GM12878 (cell line): ENCODE data around the gene TOR1A. TPM values are rescaled to one million over a fixed set of nuclear protein-coding genes. Genes with fewer than 3 reads are reported as not detected.

Source experiments
- ATAC-seq: fragments of 200-7000 bp; cut with Tn5 transposase; 3 replicates; pipeline ENCODE4 v1.9.1; 2020; ENCODE audit warnings: mild to moderate bottlenecking, moderate library complexity
- BruUV-seq: library from RNA; stranded (reverse); fragments of 400-500 nt; replicated peaks from 2 replicates; lab custom pipeline; 2021; lab: Mats Ljungman, UMichigan
- CTCF ChIA-PET: fragments of 300-600 bp; sonication (Branson Sonifier 250); formaldehyde crosslinking; extraction: SDS; loops from one replicate; lab custom pipeline; 2021; ENCODE audit warnings: inconsistent platforms; lab: Yijun Ruan, JAX
- POLR2A ChIA-PET: fragments of 350-600 bp; formaldehyde crosslinking; extraction: SDS; loops from one replicate; lab custom pipeline; 2021; ENCODE audit warnings: inconsistent platforms; lab: Charles Lee
- RAD21 ChIA-PET: fragments of 300-600 bp; sonication (Branson Sonifier 250); formaldehyde crosslinking; loops from one replicate; lab custom pipeline; 2023; ENCODE audit warnings: antibody characterized with exemption; ENCODE audit not compliant: unreplicated experiment; lab: Charles Lee
- SMC1A ChIA-PET: fragments of 300-600 bp; sonication (Branson Sonifier 250); formaldehyde crosslinking; loops from one replicate; lab custom pipeline; 2023; ENCODE audit not compliant: unreplicated experiment, uncharacterized antibody; lab: Charles Lee
- DNase-seq: peaks from one replicate; pipeline ENCODE4 v3.0.0-alpha.2; 2011; ENCODE audit warnings: low read depth, low spot score
- FAIRE-seq: peaks from 3 replicates; lab custom pipeline; 2011; peaks lifted over from hg19 to GRCh38; lab: Jason Lieb, UNC
- H2AFZ ChIP-seq: 2 replicates; pipeline ENCODE4 v1.6.0; 2011; ENCODE audit warnings: low read depth, low read length, control low read depth; ENCODE audit not compliant: control insufficient read depth
- H3K27ac ChIP-seq: 2 replicates; pipeline ENCODE4 v1.5.1; 2011; ENCODE audit warnings: control low read depth; ENCODE audit not compliant: control insufficient read depth, insufficient read depth
- H3K27me3 ChIP-seq, 2 experiments: replicated peaks in 1 of 2; 2 replicates each; pipeline versions ENCODE4 v1.6.0 to v1.6.1; 2011; ENCODE audit warnings: low read length in 1 of 2; ENCODE audit not compliant: control insufficient read depth in 2 of 2, insufficient read depth in 2 of 2
- H3K36me3 ChIP-seq, 2 experiments: 2 replicates each; pipeline ENCODE4 v1.5.1; 2011; ENCODE audit warnings: low read length in 1 of 2; ENCODE audit not compliant: control insufficient read depth in 2 of 2, insufficient read depth in 2 of 2
- H3K4me1 ChIP-seq: 2 replicates; pipeline ENCODE4 v1.6.1; 2011; ENCODE audit warnings: mild to moderate bottlenecking, low read length, moderate library complexity, mixed read lengths; ENCODE audit not compliant: control insufficient read depth, insufficient read depth
- H3K4me2 ChIP-seq: 2 replicates; pipeline ENCODE4 v1.6.0; 2011; ENCODE audit warnings: control low read depth; ENCODE audit not compliant: control insufficient read depth, insufficient read depth
- H3K4me3 ChIP-seq: fragments of 200-600 bp; sonication (generic); 2 replicates; pipeline ENCODE4 v1.5.1; 2016
- H3K79me2 ChIP-seq: 2 replicates; pipeline ENCODE4 v1.6.0; 2011; ENCODE audit warnings: low read length; ENCODE audit not compliant: control insufficient read depth, insufficient read depth
- H3K9ac ChIP-seq: 2 replicates; pipeline ENCODE4 v1.8.0; 2011; ENCODE audit warnings: low read length, control low read depth, mixed read lengths; ENCODE audit not compliant: control insufficient read depth, insufficient read depth
- H3K9me3 ChIP-seq: replicated peaks from 3 replicates; pipeline ENCODE4 v1.5.1; 2011; ENCODE audit warnings: mild to moderate bottlenecking, low read length; ENCODE audit not compliant: control insufficient read depth, insufficient read depth
- H4K20me1 ChIP-seq: 2 replicates; pipeline ENCODE4 v1.6.0; 2011; ENCODE audit not compliant: control insufficient read depth, insufficient read depth
- BHLHE40 ChIP-seq, 2 experiments: fragments of 450-650 bp in 1 of 2; IDR thresholded peaks; 2 replicates each; pipeline ENCODE4 v1.6.1; 2011 to 2017; ENCODE audit warnings: low read depth in 2 of 2, borderline replicate concordance in 1 of 2, improper control_type of control experiment in 1 of 2, low read length in 1 of 2, mild to moderate bottlenecking in 1 of 2
- CBX5 ChIP-seq: sonication (generic); IDR thresholded peaks from 2 replicates; pipeline ENCODE4 v1.6.1; 2016; ENCODE audit warnings: low read depth, moderate library complexity, mild to moderate bottlenecking, inconsistent platforms
- PRDM15 ChIP-seq: fragments of 450-650 bp; formaldehyde crosslinking; IDR thresholded peaks from 2 replicates; pipeline ENCODE4 v1.4.0; 2020; ENCODE audit warnings: mild to moderate bottlenecking, moderate library complexity
- SMARCA5 ChIP-seq: fragments of 450-650 bp; IDR thresholded peaks from 2 replicates; pipeline ENCODE4 v1.6.1; 2017; ENCODE audit warnings: mild to moderate bottlenecking
- USF1 ChIP-seq: IDR thresholded peaks from 2 replicates; pipeline ENCODE4 v1.6.1; 2011; ENCODE audit warnings: borderline replicate concordance, low read depth, mild to moderate bottlenecking, moderate library complexity, mixed read lengths, low read length; ENCODE audit not compliant: insufficient read depth; ENCODE audit errors: extremely low read length
- WGBS: methylation state at CpG from one replicate; pipeline ENCODE4 v1.1.6; 2016; ENCODE audit warnings: low lambda C conversion rate; ENCODE audit not compliant: insufficient replicate concordance, insufficient coverage; ENCODE audit errors: missing lambda C conversion rate; 5-methylcytosine and 5-hydroxymethylcytosine counted together
- in situ Hi-C: fragments of 300-500 bp; cut with MboI; formaldehyde crosslinking; loops from 9 replicates; pipeline ENCODE4 v1.14.3; 2018; ENCODE audit warnings: mixed read lengths
- intact Hi-C: fragments of 100-400 bp; cut with micrococcal nuclease; formaldehyde crosslinking; loops from one replicate; pipeline ENCODE4 v1.14.2; 2022; ENCODE audit not compliant: unreplicated experiment
- polyA plus RNA-seq, 11 experiments: library from polyadenylated mRNA; depleted of rRNA in 4 of 11; unstranded in 6 of 11; stranded (reverse) in 5 of 11; fragments of >200 nt; fragmentation: Nextera tagmentation in 4 of 11; fragmentation: Illumina TruSeq in 1 of 11; extraction: Ambion mirVana in 4 of 11; extraction: Trizol in 1 of 11; gene quantifications; 1 replicate in 1 of 11; 2 replicates in 10 of 11; pipeline versions ENCODE4 v1.2.1 to v1.2.3, GENCODE V29; 2011 to 2016; ENCODE audit warnings: inconsistent platforms in 2 of 11, missing spikeins in 2 of 11, low read depth in 1 of 11
- total RNA-seq, 4 experiments: library from RNA; depleted of rRNA in 3 of 4; stranded (reverse); fragments of >200 nt in 3 of 4; fragmentation: Illumina TruSeq in 1 of 4; extraction: Trizol in 1 of 4; gene quantifications; 2 replicates each; pipeline versions ENCODE4 v1.2.1 to v1.2.3, GENCODE V29; 2013 to 2021

TOR1A gene
- total and polyA plus RNA-seq, 10 of the 15 experiments (the other 5 are each of a cell fraction or from before 2014, with no cell fraction given) = 3.2 to 60.8 (median 38.6) TPM

- H3K36me3 ChIP-seq = peaks cover 0 to 8% of the 10 kb centered on the region in 2 experiments; a peak in 2 of 4 replicates
- FAIRE-seq = no peak
Measured at GRCh38 chr9:129857207-129857606, 33.3 kb upstream of the TOR1A start.

More at GRCh38 chr9:129857207-129857606, 33.3 kb upstream of the TOR1A start:
- intact Hi-C loops = no loop called here
- H4K20me1 ChIP-seq = no peaks in the 10 kb centered on the region
- no peaks in the 10 kb centered on the region for H3K9me3 ChIP-seq
- ATAC-seq (no peak), DNase-seq (no peak)
- CTCF ChIA-PET = no interaction called here
- H3K4me1 ChIP-seq = no peaks in the 10 kb centered on the region
- H3K4me3 ChIP-seq = no peak overlapping the region
- no TSS peak for BruUV-seq
- TF ChIP-seq PRDM15 = no peak
- TF ChIP-seq USF1 = no peak
- TF ChIP-seq BHLHE40 (IDR thresholded peaks at IDR 0.05; ENCODE audit: borderline replicate concordance in 1 of 2, low read depth in 2 of 2, low read length in 1 of 2) = no peak
- no peak for TF ChIP-seq SMARCA5
- no peak for TF ChIP-seq CBX5
- TF ChIP-seq, all 136 proteins: peak for 0
- POLR2A ChIA-PET = no interaction called here
- 92% methylated on average over 7 of the region's 7 CpGs for WGBS
- no peak overlapping the region for H3K4me2 ChIP-seq
- SMC1A ChIA-PET = no interaction called here
- in situ Hi-C loops = no loop called here
- H3K27me3 ChIP-seq = no peaks in the 10 kb centered on the region
- H3K9ac ChIP-seq = no peak overlapping the region
- RAD21 ChIA-PET = no interaction called here
- H3K27ac ChIP-seq = no peak overlapping the region
- H2AFZ ChIP-seq = no peak overlapping the region
- H3K79me2 ChIP-seq = no peaks in the 10 kb centered on the region
